ENCODE data around the gene ZFAND2A. TPM values are rescaled to one million over a fixed set of nuclear protein-coding genes. Genes with fewer than 3 reads are reported as not detected.

Gene ZFAND2A
- total RNA-seq, 1 donor from 2014 or later = 34.5 TPM

DNA sequence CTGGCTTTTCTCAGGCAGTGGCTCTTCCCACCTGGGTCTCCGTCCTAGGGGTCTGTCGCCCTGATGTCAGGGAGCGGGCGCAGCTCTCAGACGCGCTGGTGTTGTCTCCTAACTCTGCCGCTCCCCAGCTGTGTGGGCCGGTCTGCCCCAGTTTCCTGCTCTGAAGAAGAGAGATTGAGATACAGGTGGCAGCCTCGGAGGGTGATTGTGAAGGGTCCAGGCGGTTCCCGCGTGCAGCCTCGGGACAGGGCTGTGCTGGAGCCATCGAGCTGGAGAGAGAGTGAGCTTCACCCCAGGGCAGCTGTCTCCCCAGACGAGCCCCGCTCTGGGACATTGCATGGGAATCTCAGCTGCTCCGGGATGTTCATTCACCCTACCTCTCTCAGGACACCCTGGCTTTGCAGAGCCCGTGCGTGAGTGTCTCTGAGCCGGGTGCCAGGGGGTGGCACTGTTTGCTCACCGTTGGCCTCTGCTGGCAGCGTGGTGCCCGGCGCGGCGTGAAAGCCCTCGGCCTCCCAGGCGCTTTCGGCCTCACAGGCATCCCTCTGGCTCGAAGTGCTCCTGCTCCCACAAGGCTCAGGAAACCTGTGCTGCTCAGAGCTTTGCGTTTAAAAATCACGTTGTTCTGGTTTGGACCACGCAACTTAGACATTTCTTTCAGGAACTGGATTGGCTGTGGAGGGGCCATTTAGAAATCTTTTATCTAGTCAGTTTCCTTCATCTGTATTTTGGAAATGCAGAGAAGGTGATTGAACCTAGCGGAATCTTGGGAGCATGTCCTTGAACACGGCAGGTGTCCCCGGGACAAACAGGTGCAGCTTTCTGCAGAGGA lies 33.8 kb upstream of the ZFAND2A start:
- Mint-ChIP-seq H3K36me3 (ENCODE audit: unreplicated experiment) (peaks cover 8% of the 10 kb centered on the region), H3K9me3 (ENCODE audit: unreplicated experiment) (peaks cover 8% of the 10 kb centered on the region), H3K27me3 (ENCODE audit: unreplicated experiment) (peaks cover 16% of the 10 kb centered on the region), H3K27ac (ENCODE audit: unreplicated experiment) (no peak overlapping the region), H3K4me3 (ENCODE audit: unreplicated experiment) (no peak overlapping the region), H3K4me1 (ENCODE audit: low read depth, unreplicated experiment) (peaks cover 5% of the 10 kb centered on the region)
- DNase-seq = peak; percentile 72
- TF ChIP-seq, protein P1, sequence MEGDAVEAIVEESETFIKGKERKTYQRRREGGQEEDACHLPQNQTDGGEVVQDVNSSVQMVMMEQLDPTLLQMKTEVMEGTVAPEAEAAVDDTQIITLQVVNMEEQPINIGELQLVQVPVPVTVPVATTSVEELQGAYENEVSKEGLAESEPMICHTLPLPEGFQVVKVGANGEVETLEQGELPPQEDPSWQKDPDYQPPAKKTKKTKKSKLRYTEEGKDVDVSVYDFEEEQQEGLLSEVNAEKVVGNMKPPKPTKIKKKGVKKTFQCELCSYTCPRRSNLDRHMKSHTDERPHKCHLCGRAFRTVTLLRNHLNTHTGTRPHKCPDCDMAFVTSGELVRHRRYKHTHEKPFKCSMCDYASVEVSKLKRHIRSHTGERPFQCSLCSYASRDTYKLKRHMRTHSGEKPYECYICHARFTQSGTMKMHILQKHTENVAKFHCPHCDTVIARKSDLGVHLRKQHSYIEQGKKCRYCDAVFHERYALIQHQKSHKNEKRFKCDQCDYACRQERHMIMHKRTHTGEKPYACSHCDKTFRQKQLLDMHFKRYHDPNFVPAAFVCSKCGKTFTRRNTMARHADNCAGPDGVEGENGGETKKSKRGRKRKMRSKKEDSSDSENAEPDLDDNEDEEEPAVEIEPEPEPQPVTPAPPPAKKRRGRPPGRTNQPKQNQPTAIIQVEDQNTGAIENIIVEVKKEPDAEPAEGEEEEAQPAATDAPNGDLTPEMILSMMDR (IDR thresholded peaks at IDR 0.05; ENCODE audit: partially characterized antibody, unreplicated experiment) = no peak

DNA sequence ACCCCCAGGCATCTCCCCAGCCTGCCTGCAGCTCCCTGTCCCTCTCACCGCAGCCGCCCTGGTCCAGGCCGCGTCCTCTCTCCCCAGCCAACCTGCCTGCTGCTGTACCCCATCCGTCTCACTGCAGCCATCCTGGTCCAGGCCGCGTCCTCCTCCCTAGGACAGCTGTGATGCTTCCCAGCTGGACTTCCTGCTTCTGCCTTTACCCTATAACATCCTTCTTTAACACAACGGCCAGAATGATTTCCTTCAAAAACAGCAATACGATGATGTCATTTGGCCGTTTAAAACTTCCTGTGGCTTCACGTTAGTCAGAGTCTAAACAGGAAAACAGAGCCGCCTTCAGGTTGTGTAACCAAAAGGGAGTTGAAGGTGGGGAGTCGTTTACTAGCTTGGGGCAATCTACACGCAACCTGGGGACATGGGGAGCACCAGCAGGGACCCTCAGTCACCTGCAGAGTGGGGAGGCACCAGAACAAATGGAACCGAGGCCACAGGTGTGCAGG lies 32.2 kb upstream of the ZFAND2A start:
- Mint-ChIP-seq H3K9me3 (ENCODE audit: unreplicated experiment) (peaks cover 9% of the 10 kb centered on the region), H3K4me1 (ENCODE audit: low read depth, unreplicated experiment) (no peaks in the 10 kb centered on the region), H3K27me3 (ENCODE audit: unreplicated experiment) (peaks cover 14% of the 10 kb centered on the region), H3K27ac (ENCODE audit: unreplicated experiment) (no peak overlapping the region), H3K4me3 (ENCODE audit: unreplicated experiment) (no peak overlapping the region), H3K36me3 (ENCODE audit: unreplicated experiment) (peaks cover 12% of the 10 kb centered on the region)
- no peak for DNase-seq
- TF ChIP-seq, protein P1 (IDR thresholded peaks at IDR 0.05; ENCODE audit: partially characterized antibody, unreplicated experiment) = no peak

DNA sequence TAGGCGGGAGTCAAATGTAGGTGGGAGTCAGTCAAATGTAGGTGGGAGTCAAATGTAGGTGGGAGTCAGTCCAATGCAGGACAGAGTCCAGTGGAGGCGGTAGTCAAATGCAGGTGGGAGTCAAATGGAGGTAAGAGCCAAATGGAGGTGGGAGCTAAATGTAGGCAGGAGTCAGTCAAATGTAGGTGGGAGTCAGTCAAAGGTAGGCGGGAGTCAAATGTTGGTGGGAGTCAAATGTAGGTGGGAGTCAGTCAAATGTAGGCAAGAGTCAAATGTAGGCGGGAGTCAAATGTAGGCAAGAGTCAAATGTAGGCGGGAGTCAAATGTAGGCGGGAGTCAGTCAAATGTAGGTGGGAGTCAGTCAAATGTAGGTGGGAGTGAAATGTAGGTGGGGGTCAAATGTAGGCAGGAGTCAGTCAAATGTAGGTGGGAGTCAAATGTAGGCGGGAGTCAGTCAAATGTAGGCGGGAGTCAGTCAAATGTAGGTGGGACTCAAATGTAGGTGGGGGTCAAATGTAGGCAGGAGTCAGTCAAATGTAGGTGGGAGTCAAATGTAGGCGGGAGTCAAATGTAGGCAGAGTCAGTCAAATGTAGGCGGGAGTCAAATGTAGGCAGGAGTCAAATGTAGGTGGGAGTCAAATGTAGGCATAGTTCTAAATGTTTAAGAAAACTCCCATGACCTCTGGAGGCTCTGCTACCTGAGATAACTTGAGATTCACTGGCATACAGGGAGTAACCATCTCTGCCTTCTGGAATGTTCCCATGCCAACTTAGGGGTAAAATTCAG lies 30.2 kb upstream of the ZFAND2A start:
- peaks cover 14% of the 10 kb centered on the region for H3K27me3 Mint-ChIP-seq (ENCODE audit: unreplicated experiment)

DNA sequence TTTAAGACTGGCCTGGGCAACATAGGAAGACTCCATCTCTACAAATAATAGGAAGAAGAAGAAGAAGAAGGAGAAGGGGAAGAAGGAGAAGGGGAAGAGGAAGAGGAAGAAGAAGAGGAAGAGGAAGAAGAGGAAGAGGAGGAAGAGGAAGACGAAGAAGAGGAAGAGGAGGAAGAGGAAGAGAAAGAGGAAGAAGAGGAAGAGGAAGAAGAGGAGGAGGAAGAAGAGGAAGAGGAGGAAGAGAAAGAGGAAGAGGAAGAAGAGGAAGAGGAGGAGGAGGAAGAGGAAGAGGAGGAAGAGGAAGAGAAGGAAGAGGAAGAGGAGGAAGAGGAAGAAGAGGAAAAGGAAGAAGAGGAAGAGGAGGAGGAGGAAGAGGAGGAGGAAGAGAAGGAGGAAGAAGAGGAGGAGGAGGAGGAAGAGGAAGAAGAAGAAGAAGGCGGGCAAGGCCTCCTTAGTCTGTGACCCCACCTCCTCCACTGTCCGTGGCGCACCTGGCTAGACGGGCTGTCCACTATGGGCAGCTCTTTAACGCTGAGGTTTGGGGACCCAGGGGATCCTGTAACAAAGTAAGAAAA lies 28.8 kb upstream of the ZFAND2A start:
- Mint-ChIP-seq H3K36me3 (ENCODE audit: unreplicated experiment) (peaks cover 12% of the 10 kb centered on the region), H3K4me1 (ENCODE audit: low read depth, unreplicated experiment) (no peaks in the 10 kb centered on the region), H3K27me3 (ENCODE audit: unreplicated experiment) (peaks cover 12% of the 10 kb centered on the region), H3K4me3 (ENCODE audit: unreplicated experiment) (no peak overlapping the region), H3K27ac (ENCODE audit: unreplicated experiment) (no peak overlapping the region), H3K9me3 (ENCODE audit: unreplicated experiment) (peaks cover 8% of the 10 kb centered on the region)
- no peak for DNase-seq
- TF ChIP-seq, protein P1 (IDR thresholded peaks at IDR 0.05; ENCODE audit: partially characterized antibody, unreplicated experiment) = no peak

More for the DNA sequence above, 30.2 kb upstream of the ZFAND2A start:
- TF ChIP-seq, protein P1 (IDR thresholded peaks at IDR 0.05; ENCODE audit: partially characterized antibody, unreplicated experiment) = no peak
- Mint-ChIP-seq H3K4me3 (ENCODE audit: unreplicated experiment) (no peak overlapping the region), H3K4me1 (ENCODE audit: low read depth, unreplicated experiment) (no peaks in the 10 kb centered on the region), H3K36me3 (ENCODE audit: unreplicated experiment) (peaks cover 12% of the 10 kb centered on the region), H3K9me3 (ENCODE audit: unreplicated experiment) (peaks cover 12% of the 10 kb centered on the region), H3K27ac (ENCODE audit: unreplicated experiment) (peak overlapping the region; percentile 40)
- DNase-seq = no peak
